K562 (cell line): ENCODE data around the gene HDAC7. TPM values are rescaled to one million over a fixed set of nuclear protein-coding genes. Genes with fewer than 3 reads are reported as not detected.
A peak's percentile ranks its signal among the peaks of the same experiment; 100 is the strongest.

Experiments used
- ASH1L ChIP-seq: fragments of 450-650 bp; IDR thresholded peaks from 2 replicates; pipeline ENCODE4 v1.6.1; 2018; ENCODE audit warnings: borderline replicate concordance, mild to moderate bottlenecking, low read depth; ENCODE audit not compliant: partially characterized antibody
- CBFA2T3 ChIP-seq: fragments of 450-650 bp; IDR thresholded peaks from 2 replicates; pipeline ENCODE4 v1.6.1; 2017
- CBX1 ChIP-seq: sonication (generic); IDR thresholded peaks from 2 replicates; pipeline ENCODE4 v1.6.1; 2016; ENCODE audit warnings: antibody characterized with exemption, low read depth, mild to moderate bottlenecking
- CREM ChIP-seq: IDR thresholded peaks from 2 replicates; pipeline ENCODE4 v1.6.1; 2014; ENCODE audit warnings: antibody characterized with exemption, low read depth
- ELF1 ChIP-seq: fragments of 200-800 bp; sonication (Bioruptor generic); IDR thresholded peaks from 2 replicates; pipeline ENCODE4 v1.6.1; 2016; ENCODE audit warnings: missing genetic modification characterization, missing compliant biosample characterization
- FOXA1 ChIP-seq: fragments of 450-650 bp; IDR thresholded peaks from 2 replicates; pipeline ENCODE4 v1.6.1; 2016; ENCODE audit warnings: mild to moderate bottlenecking, borderline replicate concordance
- GATA2 ChIP-seq: sonication (generic); formaldehyde crosslinking; IDR thresholded peaks from 2 replicates; pipeline ENCODE4 v1.4.0; 2020; ENCODE audit warnings: mild to moderate bottlenecking, missing genetic modification reagents
- ILF3 ChIP-seq: fragments of 450-650 bp; IDR thresholded peaks from 2 replicates; pipeline ENCODE4 v1.6.1; 2018; ENCODE audit warnings: antibody characterized with exemption, mild to moderate bottlenecking, moderate library complexity, borderline replicate concordance
- MECOM ChIP-seq: fragments of 250-450 bp; sonication (Bioruptor Pico); IDR thresholded peaks from 2 replicates; pipeline ENCODE4 v1.8.0; 2022; ENCODE audit warnings: inconsistent platforms
- NCOR1 ChIP-seq: fragments of 450-650 bp; IDR thresholded peaks from 2 replicates; pipeline ENCODE4 v1.6.1; 2016; ENCODE audit warnings: mild to moderate bottlenecking, moderate library complexity
- PRPF4 ChIP-seq: fragments of 200-400 bp; formaldehyde crosslinking; IDR thresholded peaks from one replicate; pipeline ENCODE4 v1.6.1; 2017; ENCODE audit warnings: low read length, low read depth, mild to moderate bottlenecking; ENCODE audit not compliant: insufficient read depth, poor library complexity, severe bottlenecking
- RFX7 ChIP-seq: fragments of 250-450 bp; sonication (Bioruptor Pico); IDR thresholded peaks from 2 replicates; pipeline ENCODE4 v1.5.1; 2021; ENCODE audit warnings: mild to moderate bottlenecking
- SMAD4 ChIP-seq: fragments of 250-450 bp; sonication (Bioruptor Pico); conservative IDR thresholded peaks from 2 replicates; pipeline ENCODE4 v1.8.0; 2021; ENCODE audit warnings: inconsistent platforms, mild to moderate bottlenecking, moderate library complexity
- SRSF9 ChIP-seq: fragments of 200-400 bp; formaldehyde crosslinking; IDR thresholded peaks from 2 replicates; pipeline ENCODE4 v1.6.1; 2017; ENCODE audit warnings: low read depth, low read length, borderline replicate concordance
- TAF7 ChIP-seq: fragments of 450-650 bp; IDR thresholded peaks from 2 replicates; pipeline ENCODE4 v1.6.1; 2016; ENCODE audit warnings: missing genetic modification characterization, missing compliant biosample characterization
- TCF15 ChIP-seq: fragments of 250-450 bp; sonication (Bioruptor Pico); IDR thresholded peaks from 2 replicates; pipeline ENCODE4 v1.8.0; 2022; ENCODE audit warnings: moderate library complexity, mild to moderate bottlenecking, inconsistent platforms
- ZBTB43 ChIP-seq: sonication (generic); formaldehyde crosslinking; IDR thresholded peaks from 2 replicates; pipeline ENCODE4 v1.8.0; 2023; ENCODE audit warnings: mild to moderate bottlenecking, missing genetic modification reagents
- ZNF445 ChIP-seq: fragments of 250-450 bp; sonication (Bioruptor Pico); IDR thresholded peaks from 2 replicates; pipeline ENCODE4 v1.4.0; 2020; ENCODE audit warnings: low read depth, mild to moderate bottlenecking, moderate library complexity
- ZNF639 ChIP-seq, 2 experiments: fragments of 200-800 bp in 1 of 2; sonication (Bioruptor generic) in 1 of 2; sonication (generic) in 1 of 2; formaldehyde crosslinking in 1 of 2; IDR thresholded peaks in 1 of 2; conservative IDR thresholded peaks in 1 of 2; 2 replicates each; pipeline versions ENCODE4 v1.5.0 to v1.6.1; 2016 to 2020; ENCODE audit warnings: missing compliant biosample characterization in 1 of 2, missing genetic modification characterization in 1 of 2, missing genetic modification reagents in 1 of 2
- ZNF644 ChIP-seq: fragments of 200-800 bp; sonication (Bioruptor generic); IDR thresholded peaks from 2 replicates; pipeline ENCODE4 v1.6.1; 2016; ENCODE audit warnings: low read depth, missing genetic modification characterization, missing compliant biosample characterization
- ZNF717 ChIP-seq: fragments of 250-450 bp; sonication (Bioruptor Pico); IDR thresholded peaks from 2 replicates; pipeline ENCODE4 v1.5.0; 2021
- ZNF76 ChIP-seq: fragments of 250-450 bp; sonication (Bioruptor Pico); IDR thresholded peaks from 2 replicates; pipeline ENCODE4 v1.4.0; 2020; ENCODE audit warnings: mild to moderate bottlenecking, moderate library complexity, borderline replicate concordance
- ZNF780A ChIP-seq: fragments of 250-450 bp; sonication (Bioruptor Pico); IDR thresholded peaks from 2 replicates; pipeline ENCODE4 v1.5.0; 2021; ENCODE audit warnings: mild to moderate bottlenecking
- polyA plus RNA-seq, 8 experiments: library from polyadenylated mRNA; depleted of rRNA in 4 of 8; stranded (reverse) in 5 of 8; unstranded in 3 of 8; fragments of >200 nt; fragmentation: Nextera tagmentation in 2 of 8; fragmentation: Illumina TruSeq in 1 of 8; extraction: Ambion mirVana in 2 of 8; extraction: Trizol in 1 of 8; gene quantifications; 2 replicates each; pipeline versions ENCODE4 v1.2.1 to v1.2.3, GENCODE V29; 2011 to 2014; ENCODE audit warnings: inconsistent platforms in 1 of 8, missing spikeins in 1 of 8
- total RNA-seq, 7 experiments: library from RNA; depleted of rRNA in 6 of 7; stranded (reverse); fragments of >200 nt in 6 of 7; fragmentation: Illumina TruSeq in 2 of 7; extraction: Trizol in 2 of 7; gene quantifications; 2 replicates each; pipeline versions ENCODE4 v1.2.1 to v1.2.3, GENCODE V29; 2011 to 2021; ENCODE audit warnings: low replicate concordance in 1 of 7
- TF ChIP-seq, protein P1 (sequence below): sonication (generic); formaldehyde crosslinking; IDR thresholded peaks from 2 replicates; pipeline ENCODE4 v1.8.0; 2022; ENCODE audit warnings: missing genetic modification reagents, mild to moderate bottlenecking, borderline replicate concordance

Gene HDAC7
- total and polyA plus RNA-seq, 9 of the 15 experiments (the other 6 are each of a cell fraction or from before 2014, with no cell fraction given): 2.5 to 129 (median 31.1) TPM

- TF ChIP-seq ZNF639 (CRISPR knock-in tag; conservative IDR thresholded peaks at IDR 0.05 in 1 of 2, IDR thresholded peaks at IDR 0.05 in 1 of 2): peak in 1 of 2 experiments; percentile 53; a peak in 1 of 4 replicates
- 0 out of 2 replicates have a peak, but pooled peaks have one; percentile 44 for TF ChIP-seq CREM
- TF ChIP-seq ZNF644 (tag): peak; percentile 79; the same call in 1 of the 2 replicates
- TF ChIP-seq ZNF76 (CRISPR knock-in tag): no peak
- TF ChIP-seq PRPF4: no peak
- no peak for TF ChIP-seq SRSF9
- TF ChIP-seq CBX1: no peak
- no peak for TF ChIP-seq ILF3
- no peak for TF ChIP-seq MECOM (CRISPR knock-in tag)
- TF ChIP-seq ASH1L: no peak
- peak; percentile 89 for TF ChIP-seq GATA2
- no peak for TF ChIP-seq TCF15 (CRISPR knock-in tag)
- TF ChIP-seq, protein P1, sequence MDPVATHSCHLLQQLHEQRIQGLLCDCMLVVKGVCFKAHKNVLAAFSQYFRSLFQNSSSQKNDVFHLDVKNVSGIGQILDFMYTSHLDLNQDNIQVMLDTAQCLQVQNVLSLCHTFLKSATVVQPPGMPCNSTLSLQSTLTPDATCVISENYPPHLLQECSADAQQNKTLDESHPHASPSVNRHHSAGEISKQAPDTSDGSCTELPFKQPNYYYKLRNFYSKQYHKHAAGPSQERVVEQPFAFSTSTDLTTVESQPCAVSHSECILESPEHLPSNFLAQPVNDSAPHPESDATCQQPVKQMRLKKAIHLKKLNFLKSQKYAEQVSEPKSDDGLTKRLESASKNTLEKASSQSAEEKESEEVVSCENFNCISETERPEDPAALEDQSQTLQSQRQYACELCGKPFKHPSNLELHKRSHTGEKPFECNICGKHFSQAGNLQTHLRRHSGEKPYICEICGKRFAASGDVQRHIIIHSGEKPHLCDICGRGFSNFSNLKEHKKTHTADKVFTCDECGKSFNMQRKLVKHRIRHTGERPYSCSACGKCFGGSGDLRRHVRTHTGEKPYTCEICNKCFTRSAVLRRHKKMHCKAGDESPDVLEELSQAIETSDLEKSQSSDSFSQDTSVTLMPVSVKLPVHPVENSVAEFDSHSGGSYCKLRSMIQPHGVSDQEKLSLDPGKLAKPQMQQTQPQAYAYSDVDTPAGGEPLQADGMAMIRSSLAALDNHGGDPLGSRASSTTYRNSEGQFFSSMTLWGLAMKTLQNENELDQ (CRISPR knock-in tag): no peak
- no peak for TF ChIP-seq FOXA1
- no peak for TF ChIP-seq ZNF780A (CRISPR knock-in tag)
- peak; percentile 97 for TF ChIP-seq CBFA2T3
- TF ChIP-seq RFX7: no peak
- no peak for TF ChIP-seq ZNF717 (CRISPR knock-in tag)
- TF ChIP-seq SMAD4 (CRISPR knock-in tag): peak; percentile 74; the same call in 1 of the 2 replicates
- TF ChIP-seq TAF7: no peak
- TF ChIP-seq ZNF445 (CRISPR knock-in tag): no peak
- no peak for TF ChIP-seq ELF1 (tag)
- TF ChIP-seq NCOR1: peak; percentile 90
- TF ChIP-seq ZBTB43 (CRISPR knock-in tag): no peak
These were observed 41.8 kb downstream of the HDAC7 start (continued) for GRCh38 chr12:47777741-47778558.
